Prostate gland (tissue), 2 donors: ENCODE data around the gene KCNG2.

Experiments used
- CTCF ChIP-seq, 4 experiments: fragments of 200-600 bp in 2 of 4; fragments of 450-650 bp in 2 of 4; sonication (generic) in 2 of 4; IDR thresholded peaks; 1 replicate in 3 of 4; 2 replicates in 1 of 4; pipeline ENCODE4 v1.5.1; 2016 to 2019; ENCODE audit warnings: antibody characterized with exemption in 4 of 4, mild to moderate bottlenecking in 2 of 4, moderate library complexity in 2 of 4
- POLR2A ChIP-seq: fragments of 450-650 bp; IDR thresholded peaks from one replicate; pipeline ENCODE4 v1.6.1; 2016; ENCODE audit warnings: antibody characterized with exemption, mild to moderate bottlenecking
- POLR2AphosphoS5 ChIP-seq: sonication (generic); formaldehyde crosslinking; IDR thresholded peaks from one replicate; pipeline ENCODE4 v1.6.1; 2017; ENCODE audit warnings: antibody characterized with exemption

GRCh38 chr18:79754022-79754761 is 43.5 kb upstream of the KCNG2 start:
- TF ChIP-seq CTCF (IDR thresholded peaks at IDR 0.05), result no peak
- no peak for TF ChIP-seq POLR2AphosphoS5
- no peak for TF ChIP-seq POLR2A
